GM10266 (cell line): ENCODE measurements around the gene OLFM4.

ENCODE experiments used
- DNase-seq: peaks from one replicate; pipeline ENCODE4 v3.0.0; 2012; ENCODE audit errors: extremely low spot score
- TF ChIP-seq, protein P1 (sequence below): IDR thresholded peaks from 2 replicates; pipeline ENCODE4 v1.5.1; 2012; ENCODE audit warnings: mild to moderate bottlenecking, low read depth; ENCODE audit not compliant: control insufficient read depth, insufficient read depth; ENCODE audit errors: missing control alignments

Gene OLFM4

DNA sequence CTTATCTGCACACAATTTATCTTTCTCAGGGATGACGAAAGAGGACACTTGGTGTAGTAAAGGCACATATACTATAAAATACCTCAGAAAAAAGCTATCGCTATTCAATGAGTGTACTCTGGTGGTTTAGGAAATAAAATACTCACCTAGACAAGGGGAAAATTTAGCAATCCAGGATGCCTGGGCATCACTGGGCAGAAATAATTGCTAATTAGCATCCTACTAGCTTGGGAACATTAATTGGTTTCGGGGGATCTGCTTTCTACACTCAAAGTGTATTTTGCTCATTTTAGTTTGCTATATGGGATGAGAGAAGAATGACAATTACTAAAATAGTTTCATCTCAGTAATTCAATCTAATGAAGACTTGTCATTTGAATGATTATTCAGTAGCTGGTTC is 60.3 kb downstream of the OLFM4 start:
- TF ChIP-seq, protein P1, sequence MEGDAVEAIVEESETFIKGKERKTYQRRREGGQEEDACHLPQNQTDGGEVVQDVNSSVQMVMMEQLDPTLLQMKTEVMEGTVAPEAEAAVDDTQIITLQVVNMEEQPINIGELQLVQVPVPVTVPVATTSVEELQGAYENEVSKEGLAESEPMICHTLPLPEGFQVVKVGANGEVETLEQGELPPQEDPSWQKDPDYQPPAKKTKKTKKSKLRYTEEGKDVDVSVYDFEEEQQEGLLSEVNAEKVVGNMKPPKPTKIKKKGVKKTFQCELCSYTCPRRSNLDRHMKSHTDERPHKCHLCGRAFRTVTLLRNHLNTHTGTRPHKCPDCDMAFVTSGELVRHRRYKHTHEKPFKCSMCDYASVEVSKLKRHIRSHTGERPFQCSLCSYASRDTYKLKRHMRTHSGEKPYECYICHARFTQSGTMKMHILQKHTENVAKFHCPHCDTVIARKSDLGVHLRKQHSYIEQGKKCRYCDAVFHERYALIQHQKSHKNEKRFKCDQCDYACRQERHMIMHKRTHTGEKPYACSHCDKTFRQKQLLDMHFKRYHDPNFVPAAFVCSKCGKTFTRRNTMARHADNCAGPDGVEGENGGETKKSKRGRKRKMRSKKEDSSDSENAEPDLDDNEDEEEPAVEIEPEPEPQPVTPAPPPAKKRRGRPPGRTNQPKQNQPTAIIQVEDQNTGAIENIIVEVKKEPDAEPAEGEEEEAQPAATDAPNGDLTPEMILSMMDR, result no peak
- DNase-seq, result no peak

DNA sequence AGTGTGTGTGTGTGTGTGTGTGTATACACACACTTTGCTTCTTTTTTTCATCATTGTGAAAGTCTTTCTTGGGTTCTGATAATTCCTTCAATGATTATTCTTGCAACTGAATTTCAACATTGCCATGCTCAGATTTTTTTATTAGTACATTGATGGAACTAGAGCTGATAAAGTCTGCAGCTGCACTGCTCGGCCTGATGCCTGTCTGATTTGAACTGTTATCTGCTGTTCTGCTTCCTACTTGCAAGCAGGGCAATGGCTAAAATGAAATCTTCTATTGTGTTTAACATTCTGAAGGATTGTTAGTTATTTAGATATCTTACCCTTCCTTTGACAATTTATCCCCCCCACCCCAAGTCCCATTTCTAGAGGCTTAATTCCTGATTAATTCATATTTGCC is 61.3 kb downstream of the OLFM4 start:
- DNase-seq, result no peak
- TF ChIP-seq, protein P1, result no peak

DNA sequence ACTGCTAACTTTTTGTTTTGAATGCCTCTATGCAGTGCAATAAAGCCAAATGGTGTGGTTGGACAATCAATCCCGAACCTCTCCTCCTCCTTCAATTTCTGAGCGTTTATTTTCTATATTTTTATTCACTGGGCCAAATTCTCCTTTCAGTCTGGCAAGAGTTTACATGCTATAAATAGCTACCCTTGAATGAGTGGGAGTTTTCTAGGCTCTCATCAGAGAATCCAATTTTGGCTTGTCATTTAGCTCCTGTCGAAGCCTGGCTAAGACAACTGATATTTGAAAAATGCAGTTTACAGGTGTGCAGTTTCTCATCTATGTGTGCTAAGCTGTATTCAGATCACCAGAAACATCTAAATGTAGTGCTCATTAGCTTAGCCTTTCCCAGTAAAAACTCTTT is 61.8 kb downstream of the OLFM4 start:
- TF ChIP-seq, protein P1, result no peak
- no peak for DNase-seq

DNA sequence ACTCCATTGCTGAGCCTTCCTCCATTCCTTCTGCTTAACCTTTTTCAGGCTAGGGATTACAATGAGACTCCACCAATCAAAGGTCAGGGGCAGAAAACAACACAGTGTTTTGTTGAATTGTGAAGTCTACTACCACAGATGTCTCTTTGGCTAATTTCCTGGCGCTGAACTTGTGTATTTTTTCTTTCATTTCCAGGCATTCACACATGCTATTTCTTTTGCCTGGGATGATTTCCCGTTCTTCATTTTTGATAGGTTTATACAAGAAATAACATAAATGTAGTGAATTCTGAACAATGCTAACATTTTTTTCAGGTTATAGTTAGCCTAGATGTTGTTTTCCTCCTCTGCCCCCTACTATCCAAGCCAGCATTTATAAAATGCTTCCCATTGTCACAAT is 64.3 kb downstream of the OLFM4 start:
- TF ChIP-seq, protein P1, result no peak
- DNase-seq, result no peak

DNA sequence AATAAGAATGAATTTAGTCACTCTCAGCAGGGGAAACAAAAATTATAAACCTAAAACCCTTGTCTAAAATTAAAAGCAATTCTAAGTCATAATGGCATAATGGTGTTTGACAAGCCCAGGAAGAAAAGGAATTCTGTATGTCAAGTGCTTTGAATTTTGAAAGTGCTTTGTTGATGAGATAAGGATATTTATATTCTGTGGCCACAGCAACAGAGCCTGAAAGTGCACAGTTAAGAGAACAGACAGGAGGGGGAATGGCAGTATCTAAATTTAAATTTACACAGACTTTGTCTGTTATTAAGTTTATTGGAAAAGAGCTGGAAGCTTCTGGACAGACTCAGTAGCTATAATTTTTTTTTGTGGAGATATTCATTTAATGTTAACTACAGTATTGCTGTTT is 69.8 kb downstream of the OLFM4 start:
- no peak for DNase-seq
- TF ChIP-seq, protein P1, result no peak

DNA sequence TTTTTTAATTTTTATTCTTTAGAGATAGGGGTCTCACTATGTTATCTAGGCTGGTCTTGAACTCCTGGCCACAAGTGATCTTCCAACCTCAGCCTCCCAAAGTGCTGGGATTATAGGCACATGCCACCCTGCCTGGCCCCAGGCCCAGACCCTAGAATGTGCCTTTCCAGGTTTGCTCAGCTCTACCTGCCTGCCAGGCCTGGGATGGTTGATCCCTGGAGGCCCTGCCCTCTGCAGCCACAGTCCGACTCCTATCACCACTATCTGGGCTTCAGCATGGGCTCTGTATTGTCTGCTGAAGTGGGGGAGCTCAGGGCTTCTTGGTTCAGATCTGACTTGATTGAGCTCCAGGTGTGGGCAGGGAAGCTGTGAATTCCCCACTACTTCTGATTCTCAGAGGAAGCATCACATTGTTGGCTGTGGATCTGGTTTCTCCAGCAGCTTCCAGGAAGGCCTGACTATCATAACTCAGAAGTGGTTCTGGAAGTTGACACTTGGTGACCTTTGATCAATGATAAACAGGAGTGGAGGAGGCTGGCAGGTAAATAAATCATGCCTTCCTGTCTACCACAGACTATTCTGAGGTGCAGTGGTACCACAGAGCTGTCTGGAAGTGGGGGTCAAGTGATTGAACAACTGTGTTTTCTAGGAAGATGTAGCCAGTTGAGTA is 71.9 kb downstream of the OLFM4 start:
- TF ChIP-seq, protein P1, result no peak
- no peak for DNase-seq
